ENCODE measurements around the gene GALM.
"Not testable (repeated sequence)": the region's sequence is repeated elsewhere in the genome, so short reads cannot be mapped to it uniquely, and the experiment has no call there.

The GALM gene

DNA sequence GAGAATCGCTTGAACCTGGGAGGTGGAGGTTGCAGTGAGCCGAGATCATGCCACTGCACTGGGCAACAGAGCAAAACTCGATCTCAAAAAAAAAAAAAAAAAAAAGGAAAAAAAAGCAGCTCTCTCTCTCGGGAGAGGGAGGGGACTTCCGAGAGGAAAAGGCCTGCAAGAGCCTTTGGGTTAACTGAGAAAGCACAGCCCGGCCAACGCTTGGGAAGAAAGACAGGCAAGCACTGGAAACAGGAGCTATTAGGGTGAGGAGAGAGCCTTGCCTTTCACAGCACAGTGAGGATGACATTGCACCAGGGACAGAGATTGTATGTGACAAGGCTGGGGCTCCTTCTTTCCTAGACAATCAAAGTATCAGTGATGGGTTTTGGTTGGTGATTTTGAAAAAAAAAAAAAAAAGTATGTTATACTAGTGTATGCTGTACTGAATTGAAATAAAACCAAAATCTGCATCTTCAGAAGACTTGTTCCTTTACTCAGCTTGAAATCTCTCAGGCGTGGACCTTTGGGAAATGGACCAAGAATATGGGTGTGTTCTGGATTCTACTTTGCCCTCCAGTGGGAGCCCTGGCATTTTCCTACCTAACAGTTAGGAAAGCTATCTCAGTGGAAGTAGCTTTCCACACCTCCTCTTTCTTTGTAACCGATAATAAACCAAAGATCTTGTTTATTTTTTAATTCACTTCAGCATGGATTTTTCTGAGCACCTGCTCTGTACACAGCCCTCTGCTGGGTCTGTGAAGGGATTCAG lies 68.6 kb downstream of the GALM start:
- no peaks in the 10 kb centered on the region for H3K9me3 ChIP-seq (ENCODE audit: insufficient read depth, low read depth, low read length)
- H3K27ac ChIP-seq (ENCODE audit: low read depth, low read length), result no peak overlapping the region
- H3K4me1 ChIP-seq (ENCODE audit: insufficient read depth, low read length), result peaks cover 9% of the 10 kb centered on the region; the same call in 1 of the 2 replicates
- no peak overlapping the region for H3K9ac ChIP-seq (ENCODE audit: low read depth, low read length)
- H3K27me3 ChIP-seq (ENCODE audit: insufficient read depth, low read length), result no peaks in the 10 kb centered on the region
- H3K36me3 ChIP-seq (ENCODE audit: insufficient read depth, low read length), result peaks cover 37% of the 10 kb centered on the region
- 91% methylated on average over 9 of the region's 9 CpGs for WGBS
- no peak overlapping the region for H3K4me3 ChIP-seq (ENCODE audit: low read length)

DNA sequence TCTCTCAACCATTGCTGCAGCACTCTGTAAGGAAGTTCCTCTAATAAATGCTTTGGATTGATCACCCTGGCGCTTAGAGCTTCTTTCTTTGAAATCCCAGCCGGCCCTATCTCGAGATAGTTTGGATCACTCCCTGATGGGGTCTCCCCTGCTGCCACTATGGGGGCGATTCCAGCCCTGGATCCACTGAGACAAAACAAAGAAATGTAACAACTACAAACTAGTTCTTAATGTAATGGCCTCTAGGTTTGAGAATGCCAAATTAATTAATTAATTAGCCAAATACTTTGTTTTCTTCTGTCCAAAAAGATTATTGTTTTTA lies 70.0 kb downstream of the GALM start:
- Histone ChIP-seq H3K4me1 (ENCODE audit: insufficient read depth, low read length) (peaks cover 9% of the 10 kb centered on the region; the same call in 1 of the 2 replicates), H3K9ac (ENCODE audit: low read depth, low read length) (no peak overlapping the region), H3K27me3 (ENCODE audit: insufficient read depth, low read length) (no peaks in the 10 kb centered on the region), H3K27ac (ENCODE audit: low read depth, low read length) (no peak overlapping the region), H3K9me3 (ENCODE audit: insufficient read depth, low read depth, low read length) (peaks cover 3% of the 10 kb centered on the region; the same call in 1 of the 2 replicates), H3K4me3 (ENCODE audit: low read length) (no peak overlapping the region), H3K36me3 (ENCODE audit: insufficient read depth, low read length) (peaks cover 44% of the 10 kb centered on the region)
- WGBS, result 85% methylated on average over 4 of the region's 4 CpGs

DNA sequence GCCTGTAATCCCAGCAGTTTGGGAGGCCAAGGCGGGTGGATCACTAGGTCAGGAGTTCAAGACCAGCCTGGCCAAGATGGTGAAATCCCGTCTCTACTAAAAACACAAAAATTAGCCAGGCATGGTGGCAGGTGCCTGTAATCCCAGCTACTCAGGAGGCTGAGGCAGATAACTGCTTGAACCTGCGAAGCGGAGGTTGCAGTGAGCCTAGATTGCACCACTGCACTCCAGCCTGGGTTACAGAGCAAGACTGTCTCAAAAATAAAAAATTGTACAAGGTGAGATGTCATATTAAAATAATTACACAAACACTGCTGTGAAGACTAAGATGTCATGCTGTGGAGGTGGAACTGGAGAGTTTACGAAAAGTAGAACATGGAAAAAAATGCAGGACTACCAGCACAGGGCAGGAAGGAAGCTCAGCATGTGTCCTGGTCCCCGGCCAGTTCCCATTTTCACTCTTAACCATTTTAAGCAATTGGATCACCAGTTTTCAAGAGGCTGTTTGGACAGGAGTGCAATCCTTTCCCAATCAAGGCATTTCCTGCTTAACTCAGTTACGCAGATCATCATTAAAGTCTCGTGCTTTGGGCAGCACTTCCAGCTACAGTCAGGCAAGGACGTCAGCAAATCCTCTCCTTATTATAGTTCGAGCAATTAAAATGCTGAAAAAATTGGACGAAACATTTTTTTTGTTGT lies 71.2 kb downstream of the GALM start:
- H3K9me3 ChIP-seq (ENCODE audit: insufficient read depth, low read depth, low read length); H3K27me3 ChIP-seq (ENCODE audit: insufficient read depth, low read length); H3K4me1 ChIP-seq (ENCODE audit: insufficient read depth, low read length); H3K27ac ChIP-seq (ENCODE audit: low read depth, low read length); H3K9ac ChIP-seq (ENCODE audit: low read depth, low read length); H3K4me3 ChIP-seq (ENCODE audit: low read length): not testable (repeated sequence)
- 91% methylated on average over 11 of the region's 11 CpGs for WGBS
- peaks cover 51% of the 10 kb centered on the region for H3K36me3 ChIP-seq (ENCODE audit: insufficient read depth, low read length)

DNA sequence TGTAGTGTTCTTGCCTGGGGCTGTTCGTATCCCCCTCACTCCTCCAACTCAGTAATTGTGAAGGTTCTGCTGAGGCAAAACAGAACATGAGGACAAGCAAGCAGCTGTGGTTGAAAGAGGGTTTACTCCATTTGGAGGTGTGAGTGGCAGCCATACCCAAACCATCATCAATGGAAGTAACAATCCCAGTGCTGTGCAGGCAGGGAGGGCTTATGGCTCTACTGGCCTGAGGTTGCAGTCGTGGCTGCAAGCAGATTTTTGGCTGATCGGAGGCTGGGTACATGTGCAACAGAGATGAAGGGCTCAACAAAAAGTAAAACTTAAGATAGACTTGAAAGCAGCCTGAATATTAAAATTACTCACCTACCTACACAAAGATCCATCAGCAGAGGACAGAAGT lies 72.0 kb downstream of the GALM start:
- Histone ChIP-seq H3K36me3 (ENCODE audit: insufficient read depth, low read length) (peaks cover 52% of the 10 kb centered on the region), H3K4me1 (ENCODE audit: insufficient read depth, low read length) (peaks cover 9% of the 10 kb centered on the region; the same call in 1 of the 2 replicates), H3K4me3 (ENCODE audit: low read length) (no peak overlapping the region), H3K9me3 (ENCODE audit: insufficient read depth, low read depth, low read length) (peaks cover 3% of the 10 kb centered on the region; the same call in 1 of the 2 replicates), H3K27me3 (ENCODE audit: insufficient read depth, low read length) (no peaks in the 10 kb centered on the region), H3K27ac (ENCODE audit: low read depth, low read length) (no peak overlapping the region), H3K9ac (ENCODE audit: low read depth, low read length) (no peak overlapping the region)
- WGBS, result 95% methylated on average over 3 of the region's 3 CpGs

DNA sequence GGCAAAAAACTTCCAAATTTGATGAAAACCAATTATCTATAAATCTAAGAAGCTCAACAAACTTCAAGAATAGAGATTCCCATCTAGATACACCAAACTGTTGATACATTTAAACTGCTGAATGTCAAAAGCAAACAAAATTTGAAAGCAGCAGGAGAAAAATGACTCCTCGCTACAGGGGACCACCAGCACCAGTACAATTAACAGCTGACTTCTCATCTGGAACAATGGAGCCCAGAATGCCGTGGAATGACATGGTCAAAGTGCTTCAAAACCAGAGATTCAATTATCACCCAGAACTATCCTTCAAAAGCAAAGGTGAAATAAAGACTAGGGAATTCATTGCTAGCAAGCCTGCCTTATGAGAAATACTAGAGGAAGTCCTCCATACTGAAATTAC lies 73.6 kb downstream of the GALM start:
- Histone ChIP-seq H3K4me1 (ENCODE audit: insufficient read depth, low read length) (peaks cover 9% of the 10 kb centered on the region; the same call in 1 of the 2 replicates), H3K27ac (ENCODE audit: low read depth, low read length) (no peak overlapping the region), H3K27me3 (ENCODE audit: insufficient read depth, low read length) (no peaks in the 10 kb centered on the region), H3K9me3 (ENCODE audit: insufficient read depth, low read depth, low read length) (peaks cover 3% of the 10 kb centered on the region; the same call in 1 of the 2 replicates), H3K36me3 (ENCODE audit: insufficient read depth, low read length) (peaks cover 62% of the 10 kb centered on the region), H3K9ac (ENCODE audit: low read depth, low read length) (no peak overlapping the region), H3K4me3 (ENCODE audit: low read length) (no peak overlapping the region)
- 97% methylated on average over 2 of the region's 2 CpGs for WGBS

DNA sequence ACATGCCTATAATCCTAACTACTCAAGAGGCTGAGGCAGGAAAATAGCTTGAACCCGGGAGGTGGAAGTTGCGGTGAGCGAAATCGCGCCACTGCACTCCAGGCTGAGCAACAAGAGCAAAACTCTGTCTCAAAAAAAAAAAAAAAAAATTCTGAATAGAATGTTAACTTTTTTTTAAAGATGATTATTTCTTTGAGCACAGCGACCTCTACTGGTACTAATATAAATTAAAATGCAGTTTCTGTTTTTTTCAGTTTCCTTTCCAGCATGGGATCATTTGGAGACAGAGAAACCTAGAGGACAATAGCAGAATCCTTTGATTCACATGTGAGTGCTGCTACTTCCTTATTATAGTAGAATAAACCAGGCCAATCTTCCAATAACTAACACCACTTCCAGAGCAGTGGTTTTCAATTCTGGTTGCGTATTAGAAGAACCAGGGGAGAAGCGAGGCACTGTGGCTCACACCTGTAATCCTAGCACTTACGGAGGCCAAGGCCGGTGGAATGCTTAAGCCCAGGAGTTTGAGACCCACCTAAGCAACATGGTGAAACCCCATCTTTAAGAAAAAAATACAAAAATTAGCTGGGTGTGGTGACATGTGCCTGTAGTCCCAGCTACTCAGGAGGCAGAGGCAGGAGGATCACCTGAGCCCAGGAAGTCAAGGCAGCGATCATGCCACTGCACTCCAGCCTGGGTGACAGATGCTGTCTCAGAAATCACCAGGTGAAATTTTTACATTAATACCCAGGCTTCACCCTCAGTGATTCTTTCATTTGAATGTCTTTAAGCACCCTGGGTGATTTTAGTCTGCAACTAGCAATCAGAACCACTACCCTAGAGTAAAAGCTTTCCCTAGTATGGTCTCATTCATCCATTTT lies 75.2 kb downstream of the GALM start:
- WGBS, result 98% methylated on average over 8 of the region's 11 CpGs
- H3K27me3 ChIP-seq (ENCODE audit: insufficient read depth, low read length), result no peaks in the 10 kb centered on the region
- H3K4me3 ChIP-seq (ENCODE audit: low read length), result no peak overlapping the region
- H3K36me3 ChIP-seq (ENCODE audit: insufficient read depth, low read length), result peaks cover 73% of the 10 kb centered on the region
- no peak overlapping the region for H3K9ac ChIP-seq (ENCODE audit: low read depth, low read length)
- H3K27ac ChIP-seq (ENCODE audit: low read depth, low read length), result peak overlapping the region; percentile 42; the same call in 1 of the 2 replicates
- H3K9me3 ChIP-seq (ENCODE audit: insufficient read depth, low read depth, low read length), result peaks cover 3% of the 10 kb centered on the region; the same call in 1 of the 2 replicates
- H3K4me1 ChIP-seq (ENCODE audit: insufficient read depth, low read length), result peaks cover 9% of the 10 kb centered on the region; the same call in 1 of the 2 replicates

DNA sequence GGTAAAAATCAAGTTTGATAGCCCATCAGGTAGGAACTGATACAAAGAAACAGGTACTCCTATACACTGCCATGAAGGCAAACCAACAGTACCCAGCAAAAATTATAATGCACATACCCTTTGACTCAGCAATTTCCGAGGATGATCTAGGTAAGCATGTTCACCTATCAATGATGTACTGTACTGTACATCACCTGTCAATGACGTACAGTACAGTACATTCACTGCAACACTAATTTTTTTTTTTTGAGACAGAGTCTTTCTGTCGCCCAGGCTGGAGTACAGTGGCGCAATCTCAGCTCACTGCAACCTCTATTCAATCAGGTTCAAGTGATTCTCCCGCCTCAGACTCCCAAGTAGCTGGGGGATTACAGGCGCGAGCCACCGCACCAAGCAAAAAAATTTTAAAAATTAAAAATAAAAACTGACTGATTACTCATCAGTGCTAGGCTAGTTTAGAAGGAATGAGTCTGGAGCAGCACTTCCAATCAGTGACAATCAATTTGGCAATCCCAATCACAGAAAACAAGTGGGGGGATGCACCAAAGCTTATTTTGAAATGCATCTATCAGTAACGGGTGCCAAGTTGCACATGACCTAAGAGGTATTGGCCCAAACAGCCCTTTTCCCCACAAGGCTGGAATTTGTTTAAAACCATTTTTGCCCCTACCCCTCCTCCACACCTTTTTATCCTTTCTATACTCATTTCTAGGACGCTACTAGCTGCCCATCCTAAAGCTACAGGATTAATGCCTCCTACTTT lies 77.1 kb downstream of the GALM start:
- H3K4me3 ChIP-seq (ENCODE audit: low read length), result no peak overlapping the region
- 0 out of 2 replicates have a peak overlapping the region, but pooled peaks have one; percentile 24 for H3K27ac ChIP-seq (ENCODE audit: low read depth, low read length)
- no peaks in the 10 kb centered on the region for H3K27me3 ChIP-seq (ENCODE audit: insufficient read depth, low read length)
- peaks cover 3% of the 10 kb centered on the region; the same call in 1 of the 2 replicates for H3K9me3 ChIP-seq (ENCODE audit: insufficient read depth, low read depth, low read length)
- H3K36me3 ChIP-seq (ENCODE audit: insufficient read depth, low read length), result peaks cover 89% of the 10 kb centered on the region
- WGBS, result 95% methylated on average over 10 of the region's 10 CpGs
- H3K9ac ChIP-seq (ENCODE audit: low read depth, low read length), result no peak overlapping the region
- no peaks in the 10 kb centered on the region; the same call in 1 of the 2 replicates for H3K4me1 ChIP-seq (ENCODE audit: insufficient read depth, low read length)

DNA sequence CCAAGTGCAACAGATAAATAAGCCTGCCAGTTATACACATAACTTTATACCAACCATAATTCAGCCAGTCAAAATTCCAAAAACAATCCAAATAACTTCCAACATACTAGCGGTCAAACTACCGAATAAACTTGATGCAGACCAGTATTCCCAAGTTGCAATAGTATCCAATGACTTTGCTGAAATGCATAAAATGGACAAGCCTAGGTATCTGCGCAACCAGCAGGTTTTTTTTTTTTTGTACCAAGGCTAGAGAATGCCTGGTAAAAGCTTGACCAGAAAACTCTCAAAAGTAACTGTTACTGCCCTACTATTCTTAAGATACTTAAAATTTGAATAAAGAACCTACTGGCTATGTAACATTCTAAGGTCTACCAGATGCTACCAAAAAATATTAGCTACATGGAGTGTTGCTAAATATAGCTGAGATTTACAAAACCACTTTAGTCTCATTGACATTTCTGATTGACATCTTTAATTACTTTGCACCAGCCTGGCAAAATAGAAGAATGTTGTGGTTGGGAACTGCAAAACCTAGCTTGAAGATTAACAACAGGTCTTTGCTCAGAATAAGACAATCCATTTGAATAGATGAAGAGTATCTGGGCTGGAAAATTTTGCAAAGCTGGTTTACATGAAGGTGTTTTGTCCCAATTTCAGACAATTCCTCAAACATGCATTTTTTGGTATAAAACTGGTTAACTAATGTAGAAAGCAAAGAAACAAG lies 77.9 kb downstream of the GALM start:
- H3K4me3 ChIP-seq (ENCODE audit: low read length), result no peak overlapping the region
- H3K27ac ChIP-seq (ENCODE audit: low read depth, low read length), result no peak overlapping the region
- H3K9me3 ChIP-seq (ENCODE audit: insufficient read depth, low read depth, low read length), result peaks cover 3% of the 10 kb centered on the region; the same call in 1 of the 2 replicates
- no peaks in the 10 kb centered on the region for H3K27me3 ChIP-seq (ENCODE audit: insufficient read depth, low read length)
- no peak overlapping the region for H3K9ac ChIP-seq (ENCODE audit: low read depth, low read length)
- H3K36me3 ChIP-seq (ENCODE audit: insufficient read depth, low read length), result peaks cover 89% of the 10 kb centered on the region
- H3K4me1 ChIP-seq (ENCODE audit: insufficient read depth, low read length), result peaks cover 2% of the 10 kb centered on the region; the same call in 1 of the 2 replicates
- 92% methylated on average over 3 of the region's 3 CpGs for WGBS

DNA sequence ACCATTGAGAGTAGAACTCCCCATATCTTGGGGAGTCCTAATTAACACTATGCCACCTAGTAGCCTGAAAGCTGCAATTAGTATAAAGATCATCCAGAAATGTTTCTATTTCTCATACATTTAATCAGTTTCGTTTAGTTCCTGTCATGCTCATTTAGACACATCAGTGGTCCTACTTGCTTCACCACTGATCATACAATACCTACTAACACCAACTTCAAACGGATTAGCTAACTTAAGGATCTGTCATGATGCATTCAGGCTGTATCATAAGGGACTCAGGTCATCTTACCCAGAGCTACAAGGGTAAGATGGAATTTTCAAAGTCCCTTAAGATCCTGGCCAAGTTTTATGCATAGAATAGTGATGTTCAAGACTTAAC lies 78.5 kb downstream of the GALM start:
- peaks cover 89% of the 10 kb centered on the region for H3K36me3 ChIP-seq (ENCODE audit: insufficient read depth, low read length)
- H3K9me3 ChIP-seq (ENCODE audit: insufficient read depth, low read depth, low read length), result peaks cover 3% of the 10 kb centered on the region; the same call in 1 of the 2 replicates
- no peak overlapping the region for H3K27ac ChIP-seq (ENCODE audit: low read depth, low read length)
- WGBS, result 93% methylated on average over 2 of the region's 2 CpGs
- peaks cover 8% of the 10 kb centered on the region; the same call in 1 of the 2 replicates for H3K4me1 ChIP-seq (ENCODE audit: insufficient read depth, low read length)
- H3K27me3 ChIP-seq (ENCODE audit: insufficient read depth, low read length), result no peaks in the 10 kb centered on the region
- no peak overlapping the region for H3K4me3 ChIP-seq (ENCODE audit: low read length)
- no peak overlapping the region for H3K9ac ChIP-seq (ENCODE audit: low read depth, low read length)

DNA sequence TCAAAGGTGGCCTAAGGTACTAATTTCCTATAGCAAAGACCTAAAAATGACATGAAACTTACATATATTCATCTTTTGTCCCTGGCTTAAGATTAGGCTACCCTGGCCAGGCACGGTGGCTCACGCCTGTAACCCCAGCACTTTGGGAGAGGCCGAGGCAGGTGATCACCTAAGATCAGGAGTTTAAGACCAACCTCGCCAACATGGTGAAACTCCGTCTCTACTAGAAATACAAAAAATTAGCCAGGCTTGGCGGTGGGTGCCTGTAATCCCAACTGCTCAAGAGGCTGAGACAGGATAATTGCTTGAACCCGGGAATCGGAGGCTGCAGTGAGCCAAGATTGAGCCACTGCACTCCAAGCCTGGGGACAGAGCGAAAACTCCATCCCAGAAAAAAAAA lies 79.4 kb downstream of the GALM start:
- Histone ChIP-seq H3K27ac (ENCODE audit: low read depth, low read length) (no peak overlapping the region), H3K9ac (ENCODE audit: low read depth, low read length) (no peak overlapping the region), H3K36me3 (ENCODE audit: insufficient read depth, low read length) (peaks cover 91% of the 10 kb centered on the region), H3K4me3 (ENCODE audit: low read length) (no peak overlapping the region), H3K4me1 (ENCODE audit: insufficient read depth, low read length) (peaks cover 10% of the 10 kb centered on the region; the same call in 1 of the 2 replicates), H3K9me3 (ENCODE audit: insufficient read depth, low read depth, low read length) (no peaks in the 10 kb centered on the region), H3K27me3 (ENCODE audit: insufficient read depth, low read length) (no peaks in the 10 kb centered on the region)
- WGBS, result 96% methylated on average over 9 of the region's 9 CpGs
